ENCODE results near the gene CXCR1. TPM values are rescaled to one million over a fixed set of nuclear protein-coding genes. Genes with fewer than 3 reads are reported as not detected.

CXCR1 gene
- total and polyA plus RNA-seq, 2 of the 4 experiments (the other 2 are of a cell fraction): not detected

GRCh38 chr2:218193701-218194100, 26.9 kb upstream of the CXCR1 start:
- TF ChIP-seq CTCF (conservative IDR thresholded peaks at IDR 0.05; ENCODE audit: low read depth, low read length): no peak
- TF ChIP-seq NFE2L2 (IDR thresholded peaks at IDR 0.05; ENCODE audit: low read depth, low read length): no peak
- TF ChIP-seq CHD1 (IDR thresholded peaks at IDR 0.05; ENCODE audit: low read depth, low read length): no peak
- no peak for TF ChIP-seq SMC3 (IDR thresholded peaks at IDR 0.05; ENCODE audit: low read depth, low read length)
- TF ChIP-seq MAZ (IDR thresholded peaks at IDR 0.05; ENCODE audit: borderline replicate concordance, low read depth, low read length): no peak
- TF ChIP-seq MAFK (IDR thresholded peaks at IDR 0.05; ENCODE audit: low read depth, low read length): no peak
- intact Hi-C loops (cut with micrococcal nuclease): no loop called here

More at GRCh38 chr2:218193701-218194100, 26.9 kb upstream of the CXCR1 start:
- H3K23ac ChIP-seq (ENCODE audit: low read depth, low read length): no peak overlapping the region
- no peak overlapping the region for H3K18ac ChIP-seq (ENCODE audit: low read depth, low read length)
- no peak overlapping the region for H3K4me3 ChIP-seq (ENCODE audit: insufficient read depth, low read depth, low read length)
- no peak overlapping the region for H3K4ac ChIP-seq (ENCODE audit: low read depth, low read length)
- H3K56ac ChIP-seq (ENCODE audit: extremely low read depth, insufficient read depth, low read length): no peak overlapping the region
- no peak overlapping the region for H2BK5ac ChIP-seq (ENCODE audit: low read depth, low read length, poor library complexity, severe bottlenecking)
- no peak overlapping the region for H3K27ac ChIP-seq (ENCODE audit: insufficient read depth, low read length)
- CTCF ChIA-PET: no interaction called here
- H4K8ac ChIP-seq (ENCODE audit: low read depth in 2 of 2, low read length in 2 of 2): no peak overlapping the region
- no peaks in the 10 kb centered on the region for H3K4me1 ChIP-seq (ENCODE audit: control insufficient read depth, insufficient read depth, low read length)
- H3K14ac ChIP-seq (replicated peaks; ENCODE audit: low read depth, low read length): no peak overlapping the region
- H3K79me1 ChIP-seq (ENCODE audit: low read depth in 1 of 2, low read length in 2 of 2): no peaks in the 10 kb centered on the region
- BruUV-seq (replicated peaks): no TSS peak
- H2AFZ ChIP-seq (replicated peaks; ENCODE audit: low read length, poor library complexity): no peak overlapping the region
- no peak for ATAC-seq (ENCODE audit: low read depth)
- peaks cover 13% of the 10 kb centered on the region for H3K27me3 ChIP-seq (ENCODE audit: control insufficient read depth, insufficient read depth, low read length)
- no peaks in the 10 kb centered on the region for H3K36me3 ChIP-seq (ENCODE audit: control insufficient read depth, insufficient read depth, low read length)
- no peaks in the 10 kb centered on the region for H3K9me3 ChIP-seq (ENCODE audit: control insufficient read depth, insufficient read depth, low read length)
- H2AK5ac ChIP-seq (ENCODE audit: low read depth, low read length): no peak overlapping the region
- H4K91ac ChIP-seq (ENCODE audit: insufficient read depth, low read depth, low read length): no peak overlapping the region
- dilution Hi-C loops (cut with HindIII; ENCODE audit: low sequenced_read_pairs, unreplicated experiment) (no loop called here), in situ Hi-C loops (cut with MboI; ENCODE audit: low sequenced_read_pairs) (no loop called here)
- WGBS, 2 experiments (ENCODE audit: extremely low coverage in 2 of 2, insufficient read length in 1 of 2): no CpG with 5 or more reads among the region's 4 CpGs
- no peak overlapping the region for H2AK9ac ChIP-seq (replicated peaks; ENCODE audit: low read depth, low read length, poor library complexity)
- DNase-seq: no peak
- H3K9me1 ChIP-seq (ENCODE audit: insufficient read depth, low read length): no peaks in the 10 kb centered on the region
- H4K5ac ChIP-seq (ENCODE audit: low read depth, low read length): no peak overlapping the region
- POLR2A ChIA-PET (ENCODE audit: unreplicated experiment): no interaction called here
- no peak overlapping the region for H2BK20ac ChIP-seq (ENCODE audit: low read depth, low read length)
- H3K4me2 ChIP-seq (ENCODE audit: low read depth, low read length): no peak overlapping the region
- no peaks in the 10 kb centered on the region for H4K20me1 ChIP-seq (ENCODE audit: insufficient read depth, low read length)
- H3K9ac ChIP-seq (ENCODE audit: low read depth, low read length): no peak overlapping the region
- H2BK120ac ChIP-seq (ENCODE audit: low read depth, low read length): no peak overlapping the region
- H2BK15ac ChIP-seq (ENCODE audit: low read depth, low read length): no peak overlapping the region

All from IMR-90 (cell line).